ENCODE data around the gene ZYX.

The ZYX gene, protein sequence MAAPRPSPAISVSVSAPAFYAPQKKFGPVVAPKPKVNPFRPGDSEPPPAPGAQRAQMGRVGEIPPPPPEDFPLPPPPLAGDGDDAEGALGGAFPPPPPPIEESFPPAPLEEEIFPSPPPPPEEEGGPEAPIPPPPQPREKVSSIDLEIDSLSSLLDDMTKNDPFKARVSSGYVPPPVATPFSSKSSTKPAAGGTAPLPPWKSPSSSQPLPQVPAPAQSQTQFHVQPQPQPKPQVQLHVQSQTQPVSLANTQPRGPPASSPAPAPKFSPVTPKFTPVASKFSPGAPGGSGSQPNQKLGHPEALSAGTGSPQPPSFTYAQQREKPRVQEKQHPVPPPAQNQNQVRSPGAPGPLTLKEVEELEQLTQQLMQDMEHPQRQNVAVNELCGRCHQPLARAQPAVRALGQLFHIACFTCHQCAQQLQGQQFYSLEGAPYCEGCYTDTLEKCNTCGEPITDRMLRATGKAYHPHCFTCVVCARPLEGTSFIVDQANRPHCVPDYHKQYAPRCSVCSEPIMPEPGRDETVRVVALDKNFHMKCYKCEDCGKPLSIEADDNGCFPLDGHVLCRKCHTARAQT

GRCh38 chr7:143380646-143381426, at the start of gene ZYX:
Gene ZYX (plus strand): TSS chr7:143381345. CDS start chr7:143381572, 227 bp downstream.
- DNase-seq: peak; percentile 87 to 89

GRCh38 chr7:143334244-143334643, 46.9 kb upstream of the ZYX start:
- no peak for DNase-seq

- no peak for DNase-seq
Measured at GRCh38 chr7:143337216-143337615, 43.9 kb upstream of the ZYX start.

- no peak for DNase-seq
Measured at GRCh38 chr7:143341842-143342241, 39.3 kb upstream of the ZYX start.

DNA sequence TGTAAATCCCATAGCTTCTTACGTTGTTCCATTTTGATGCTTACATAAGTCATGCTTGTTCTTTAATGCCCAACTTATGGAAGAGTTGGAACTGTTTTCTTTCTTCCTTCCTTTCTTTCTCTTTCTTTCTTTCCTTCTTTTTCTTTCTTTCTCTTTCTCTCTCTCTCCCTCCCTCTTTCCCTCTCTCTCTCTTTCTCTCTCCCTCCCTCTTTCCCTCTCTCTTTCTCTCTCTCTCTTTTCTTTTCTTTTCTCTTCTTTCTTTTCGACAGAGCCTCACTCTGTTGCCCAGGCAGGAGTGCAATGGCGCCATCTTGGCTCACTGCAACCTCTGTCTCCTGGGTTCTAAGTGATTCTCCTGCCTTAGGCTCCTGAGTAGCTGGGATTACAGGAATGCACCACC, 37.5 kb upstream of the ZYX start:
- DNase-seq: no peak

- DNase-seq: peak; percentile 59 to 66
Measured at GRCh38 chr7:143345428-143345900, 35.7 kb upstream of the ZYX start.

GRCh38 chr7:143346018-143346417, 35.1 kb upstream of the ZYX start:
- no peak for DNase-seq

GRCh38 chr7:143347950-143348349, 33.2 kb upstream of the ZYX start:
- DNase-seq: no peak

GRCh38 chr7:143351060-143351459, 30.1 kb upstream of the ZYX start:
- no peak for DNase-seq

DNA sequence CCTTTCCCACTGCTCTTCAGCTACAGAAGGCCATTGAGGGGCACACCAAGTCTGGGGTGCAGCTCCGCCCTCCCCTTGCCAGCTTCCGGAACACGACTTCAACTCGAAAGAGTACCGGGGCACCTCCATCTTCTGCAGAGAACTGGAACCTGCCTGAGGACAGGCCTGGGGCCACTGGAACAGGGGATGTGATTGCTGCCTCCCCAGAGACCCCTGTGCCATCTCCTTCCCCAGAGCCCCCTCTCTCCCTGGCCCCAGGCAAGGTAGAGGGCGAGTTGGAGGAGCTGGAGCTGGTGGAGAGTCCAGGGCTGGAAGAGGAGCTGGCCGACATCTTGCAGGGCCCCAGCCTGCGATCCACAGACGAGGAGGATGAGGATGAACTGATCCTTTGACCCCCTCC, 29.6 kb upstream of the ZYX start:
- DNase-seq: no peak

DNA sequence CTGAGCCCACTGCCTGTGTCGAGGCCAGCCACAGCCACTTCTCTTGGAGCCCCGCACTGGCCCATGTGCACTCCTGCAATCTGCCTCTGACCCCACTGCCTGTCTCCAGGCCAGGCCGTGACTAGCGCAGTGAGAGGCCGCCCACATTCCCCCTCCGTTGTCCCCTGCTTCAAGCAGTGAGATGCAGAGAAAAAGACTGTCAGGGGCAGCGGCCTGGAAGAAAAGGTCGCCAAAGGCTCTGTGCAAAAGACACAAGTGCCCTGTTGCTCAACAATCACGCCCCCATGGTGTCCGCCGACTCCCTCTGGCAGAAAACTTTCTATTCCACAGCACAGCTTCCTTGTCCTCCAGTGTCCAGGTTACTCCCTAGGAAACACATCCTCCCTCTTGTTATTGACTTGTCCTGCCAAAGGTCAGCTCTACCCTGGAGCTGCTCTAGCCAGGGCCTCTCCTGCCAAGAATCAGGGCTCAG, 28.6 kb upstream of the ZYX start:
- no peak for DNase-seq

- DNase-seq: no peak
Measured at GRCh38 chr7:143354376-143354775, 26.8 kb upstream of the ZYX start.

DNA sequence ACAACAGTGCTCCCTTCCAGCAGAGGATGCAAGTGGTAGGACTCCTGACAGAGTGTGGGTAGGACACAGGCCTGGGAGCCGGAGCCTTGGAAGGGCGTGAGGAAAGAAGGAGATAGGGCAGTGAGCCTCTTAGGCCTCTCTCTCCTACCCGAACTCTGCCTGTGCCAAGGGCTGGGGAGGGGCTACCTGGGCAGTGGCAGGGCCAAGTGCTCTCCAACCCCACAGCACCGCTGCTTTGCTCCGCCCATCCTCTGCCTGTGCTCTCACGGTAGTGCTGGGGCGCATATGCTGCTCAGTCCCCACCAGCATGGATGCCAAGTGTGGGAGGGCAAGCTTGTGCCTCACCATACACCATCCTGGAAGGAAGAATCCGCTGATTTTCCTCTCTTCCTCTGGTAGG, 26.2 kb upstream of the ZYX start:
- no peak for DNase-seq

DNA sequence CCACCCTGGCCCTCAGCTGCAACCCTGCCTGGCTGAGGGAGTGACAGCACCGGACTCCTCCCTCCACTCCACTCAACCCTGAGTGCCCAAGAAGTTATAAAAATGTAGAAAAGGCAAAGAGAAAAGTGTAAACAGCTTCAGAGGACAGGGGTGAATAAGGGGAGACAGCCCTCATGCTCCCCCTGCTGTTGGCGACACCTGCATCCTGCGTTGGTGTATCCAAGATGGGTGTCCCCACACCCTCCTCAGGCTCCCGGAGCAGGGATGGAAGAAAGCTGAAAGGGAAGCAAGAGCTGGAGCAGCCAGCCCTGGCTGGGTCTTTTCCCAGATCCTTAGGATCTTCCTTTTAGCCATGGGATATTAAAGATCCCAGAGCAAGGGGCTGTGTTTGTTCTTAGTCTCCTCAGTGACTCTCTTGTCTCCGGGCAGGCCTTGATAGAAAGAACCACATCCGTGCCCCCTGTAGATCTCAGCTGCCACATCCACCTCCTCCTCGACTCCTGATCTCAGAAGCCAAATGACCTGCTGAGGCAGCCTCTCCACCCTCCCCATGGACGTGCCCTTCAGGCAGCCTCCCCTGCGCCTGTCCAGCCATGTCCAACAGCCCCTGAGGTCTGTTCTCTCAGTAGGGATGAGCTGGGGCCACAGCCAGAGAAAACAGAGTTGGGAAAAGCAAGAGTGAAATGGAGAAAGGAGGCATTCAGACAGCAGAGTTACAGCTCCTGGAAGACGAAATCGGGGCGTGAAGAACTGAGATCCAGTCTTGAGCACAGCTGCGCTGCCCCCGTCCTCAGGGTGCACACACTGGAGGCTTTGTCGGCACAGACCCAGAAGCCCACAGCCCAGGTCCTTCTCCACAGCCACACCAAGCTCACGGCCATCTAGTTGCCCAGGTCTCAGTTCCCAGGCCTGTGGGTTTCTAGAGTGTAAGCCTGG, 25.4 kb upstream of the ZYX start:
- no peak for DNase-seq

GRCh38 chr7:143356414-143357050, 24.6 kb upstream of the ZYX start:
- no peak for DNase-seq

DNA sequence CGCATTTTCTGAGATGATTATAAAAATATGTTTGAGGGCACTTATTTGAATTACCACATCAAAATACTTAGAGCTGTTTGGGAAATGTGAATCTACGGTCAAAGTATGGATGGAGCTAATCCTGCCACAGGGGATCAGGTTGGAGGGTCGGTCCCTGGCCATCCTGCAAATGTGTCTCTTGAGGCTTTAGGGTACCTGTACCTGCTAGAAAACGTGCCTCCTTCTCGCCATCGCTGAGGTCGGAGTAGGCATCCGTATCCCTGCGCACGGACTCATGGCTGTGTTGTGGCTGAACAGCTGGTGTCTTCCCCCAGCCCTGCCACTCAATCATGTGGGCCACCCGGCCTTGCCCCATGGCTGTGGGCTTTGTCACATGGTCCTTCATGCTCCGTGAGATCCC, 22.5 kb upstream of the ZYX start:
- no peak for DNase-seq

DNA sequence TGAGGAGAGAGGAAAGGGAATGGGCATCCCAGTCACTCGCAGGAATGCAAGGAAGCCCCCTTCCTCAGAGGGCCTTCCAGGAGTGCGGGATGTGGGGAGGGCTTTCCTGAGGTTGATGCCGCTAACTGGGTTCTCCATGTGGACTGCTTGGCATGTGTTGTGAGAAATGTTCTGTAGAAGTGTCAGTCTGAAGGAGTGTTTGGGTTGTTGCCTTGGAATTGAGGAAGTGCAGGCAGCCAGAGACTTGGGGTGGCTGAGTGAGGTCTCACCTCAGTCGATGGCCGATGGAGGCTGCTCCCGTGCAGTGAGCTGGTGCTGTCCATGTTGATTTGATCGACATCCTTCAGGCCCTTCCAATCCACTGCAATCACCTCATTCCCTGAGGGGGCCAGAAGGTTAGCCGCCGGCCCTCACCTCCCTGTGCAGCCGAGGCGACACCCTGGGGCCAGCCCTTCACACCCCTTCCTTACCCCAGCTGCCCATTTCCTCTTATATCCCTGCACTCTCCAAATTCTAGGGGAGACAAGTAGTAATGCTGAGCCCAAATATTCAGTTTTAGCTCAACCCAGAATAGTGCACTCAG, 21.3 kb upstream of the ZYX start:
- no peak for DNase-seq

- DNase-seq: no peak
Measured at GRCh38 chr7:143360788-143361551, 20.2 kb upstream of the ZYX start.

DNA sequence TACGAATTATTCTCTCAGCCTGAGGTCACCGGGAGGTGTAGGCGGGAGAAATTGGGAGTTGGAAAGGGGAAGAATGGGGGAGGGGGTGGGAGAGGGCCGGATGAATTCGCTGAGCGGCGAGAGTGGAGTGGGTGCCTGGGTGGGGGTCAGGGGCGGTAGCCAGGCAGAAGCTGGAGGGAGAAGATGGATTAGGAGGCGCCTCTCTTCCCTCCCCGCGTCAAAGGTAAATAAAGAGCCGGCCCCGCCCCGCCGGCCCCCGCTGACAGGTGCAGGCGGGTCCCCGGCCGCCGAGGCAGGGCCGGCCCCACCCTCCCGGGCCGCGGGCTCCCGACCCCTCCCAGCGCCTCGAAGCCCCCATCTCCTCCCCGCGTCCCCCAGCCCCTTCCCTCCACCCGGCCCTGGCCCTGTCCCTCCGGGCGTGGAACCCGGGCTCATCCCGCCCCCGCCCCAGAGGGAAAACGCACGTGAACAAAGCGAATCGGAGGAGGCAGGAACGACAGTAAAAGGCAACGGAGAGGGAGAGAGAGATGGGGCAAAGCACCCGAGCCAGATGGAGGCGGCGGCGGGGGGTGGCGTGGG, 19.5 kb upstream of the ZYX start:
- no peak for DNase-seq

Data from CD4-positive, alpha-beta T cell treated with Interleukin-4 for 1 hour (primary cell).